H4 (cell line): Measurements from ENCODE around the gene KAZALD1. TPM values are rescaled to one million over a fixed set of nuclear protein-coding genes. Genes with fewer than 3 reads are reported as not detected.
"Not testable (repeated sequence)": the region's sequence is repeated elsewhere in the genome, so short reads cannot be mapped to it uniquely, and the experiment has no call there.

ENCODE experiments used
- DNase-seq: peaks from one replicate; pipeline ENCODE4 v3.0.0-alpha.2; 2015; ENCODE audit warnings: low spot score
- total RNA-seq: library from RNA; depleted of rRNA; stranded (reverse); fragments of >200 nt; shearing (Covaris generic); gene quantifications from 2 replicates; pipeline ENCODE4 v1.2.3, GENCODE V29; 2014

The KAZALD1 gene
- total RNA-seq, 1 experiment from 2014 or later = 10.2 TPM

GRCh38 chr10:101030496-101031127, 31.2 kb upstream of the KAZALD1 start:
- DNase-seq = no peak

DNA sequence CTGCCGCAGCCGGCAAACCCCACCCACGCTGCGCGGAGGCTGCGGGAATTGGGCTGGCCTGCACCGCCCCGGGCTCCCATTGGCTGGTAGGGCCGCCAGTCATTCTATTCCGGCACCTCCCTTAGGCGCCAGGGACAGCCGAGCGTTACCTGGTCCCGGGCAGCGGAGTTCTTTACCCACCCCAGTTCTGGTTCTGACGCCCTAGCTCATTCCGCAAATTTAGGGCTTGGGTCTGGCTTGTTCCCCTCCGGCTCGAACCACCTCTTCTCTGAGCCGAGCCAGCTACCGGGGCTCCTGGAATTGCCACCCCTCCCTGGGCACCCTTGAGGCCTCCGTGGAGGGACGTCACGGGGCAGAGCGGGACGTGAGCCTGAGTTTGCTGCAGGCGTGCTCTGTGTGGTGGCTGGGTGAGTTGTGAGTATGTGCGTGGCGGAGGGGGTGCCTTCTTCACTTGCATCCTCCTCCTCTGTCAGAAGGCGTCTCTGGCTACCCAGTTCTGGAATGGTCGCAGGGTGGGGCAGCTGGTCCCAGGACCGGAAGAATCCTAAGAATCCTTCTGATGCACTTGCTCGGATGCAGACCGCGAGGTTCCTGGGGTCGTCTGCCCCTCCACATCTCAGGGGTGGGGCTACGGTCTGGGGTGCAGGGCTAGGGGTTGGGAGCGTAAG, 30.5 kb upstream of the KAZALD1 start, which contains the start of the genes PDZD7 and SFXN3:
PDZD7 (minus strand) TSS at position 2 of the 668 bp plus-strand sequence. CDS start 910 bp downstream, outside the sequence.
SFXN3 (plus strand) TSS at position 107 of the 668 bp plus-strand sequence. CDS start 3,461 bp downstream, outside the sequence.
- DNase-seq = peak; percentile 77

- peak; percentile 60 for DNase-seq
These were observed 29.8 kb upstream of the KAZALD1 start for GRCh38 chr10:101031796-101032636.

GRCh38 chr10:101032637-101033224, 29.1 kb upstream of the KAZALD1 start:
- peak; percentile 91 for DNase-seq

- no peak for DNase-seq
These were observed 28.5 kb upstream of the KAZALD1 start for GRCh38 chr10:101033276-101033675.

DNA sequence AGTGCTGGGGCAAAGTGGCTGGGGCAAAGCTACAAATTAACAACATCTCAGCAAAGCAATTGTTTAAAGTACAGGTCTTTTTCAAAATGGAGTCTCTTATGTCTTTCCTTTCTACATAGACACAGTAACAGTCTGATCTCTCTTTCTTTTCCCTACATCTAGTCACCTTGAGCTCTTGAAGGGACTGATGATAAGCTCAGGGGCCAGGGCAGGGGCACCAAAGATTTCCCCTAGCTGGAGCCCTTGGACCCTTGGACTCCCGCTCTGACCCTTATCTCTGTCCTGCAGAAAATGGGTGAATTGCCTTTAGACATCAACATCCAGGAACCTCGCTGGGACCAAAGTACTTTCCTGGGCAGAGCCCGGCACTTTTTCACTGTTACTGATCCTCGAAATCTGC, 27.4 kb upstream of the KAZALD1 start:
- not testable (repeated sequence) for DNase-seq

- no peak for DNase-seq
These were observed 26.5 kb upstream of the KAZALD1 start for GRCh38 chr10:101035314-101035713.

GRCh38 chr10:101035916-101036702, 25.7 kb upstream of the KAZALD1 start:
- DNase-seq = no peak

- no peak for DNase-seq
These were observed 25.1 kb upstream of the KAZALD1 start for GRCh38 chr10:101036726-101037125.

DNA sequence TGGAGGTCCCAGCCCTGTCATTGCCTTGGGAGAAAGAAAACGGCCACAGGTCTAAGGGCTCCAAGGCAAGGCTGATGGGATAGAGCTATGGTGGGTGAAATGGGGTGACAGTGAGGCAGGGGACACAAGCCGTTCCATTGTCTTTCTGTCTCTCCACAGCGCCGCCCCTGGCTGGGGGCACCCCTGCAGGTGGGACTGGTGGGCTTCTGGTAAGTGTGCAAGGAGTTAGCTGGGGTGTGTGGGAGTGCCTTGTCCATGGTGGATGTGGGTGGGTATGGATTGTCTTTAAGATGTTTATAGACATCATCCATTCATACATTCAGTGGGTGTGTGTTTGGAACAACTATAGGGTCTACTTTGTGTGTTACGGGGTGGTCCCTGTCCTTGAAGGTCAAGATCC, 23.3 kb upstream of the KAZALD1 start:
- no peak for DNase-seq

DNA sequence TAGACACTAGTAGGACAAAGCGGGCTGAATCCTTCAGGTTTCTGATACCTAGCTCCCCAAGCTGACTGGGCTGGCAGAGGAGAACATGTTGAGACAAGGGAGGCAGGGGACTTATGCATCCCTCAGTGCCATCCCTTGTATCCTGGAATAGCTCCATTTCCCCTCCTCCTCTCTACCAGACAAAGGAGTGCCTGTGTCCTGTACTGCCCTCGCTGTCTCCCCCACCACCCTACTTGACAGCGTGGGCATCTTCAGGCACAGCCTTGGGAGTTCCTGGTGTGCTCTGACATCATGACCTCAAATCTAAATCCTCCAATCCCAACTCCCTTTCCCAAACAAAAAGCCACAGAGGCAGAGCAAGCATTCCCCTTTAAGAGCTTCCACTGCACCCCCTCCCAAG, 21.7 kb upstream of the KAZALD1 start:
- no peak for DNase-seq

- no peak for DNase-seq
These were observed 20.9 kb upstream of the KAZALD1 start for GRCh38 chr10:101040851-101041250.

GRCh38 chr10:101041252-101041761, 20.5 kb upstream of the KAZALD1 start:
- peak; percentile 82 for DNase-seq

DNA sequence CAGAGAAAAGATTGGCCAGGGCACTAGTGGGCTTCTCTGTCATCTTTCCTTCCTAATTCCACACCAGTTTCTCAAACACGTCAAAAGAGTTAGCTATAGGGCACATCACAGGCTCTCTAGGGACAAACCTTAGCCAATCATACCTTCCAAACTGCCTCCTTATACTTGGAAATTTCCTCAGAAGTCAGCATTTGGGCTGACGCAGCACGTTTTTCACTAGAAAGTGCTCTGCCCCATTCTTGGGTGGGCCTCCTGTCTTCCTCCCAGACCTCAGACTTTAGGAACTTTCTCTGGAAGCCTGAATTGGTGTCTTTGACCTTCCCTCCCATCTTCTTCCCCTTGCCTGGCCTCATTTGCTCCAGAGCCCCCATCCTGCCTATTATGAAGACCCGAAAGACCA, 19.7 kb upstream of the KAZALD1 start:
- no peak for DNase-seq

GRCh38 chr10:101042667-101043362, 19.0 kb upstream of the KAZALD1 start:
- DNase-seq = peak; percentile 98

GRCh38 chr10:101043363-101043707, 18.5 kb upstream of the KAZALD1 start:
- no peak for DNase-seq

GRCh38 chr10:101044117-101044516, 17.7 kb upstream of the KAZALD1 start:
- no peak for DNase-seq

- DNase-seq = no peak
These were observed 15.2 kb upstream of the KAZALD1 start for GRCh38 chr10:101046332-101047238.

DNA sequence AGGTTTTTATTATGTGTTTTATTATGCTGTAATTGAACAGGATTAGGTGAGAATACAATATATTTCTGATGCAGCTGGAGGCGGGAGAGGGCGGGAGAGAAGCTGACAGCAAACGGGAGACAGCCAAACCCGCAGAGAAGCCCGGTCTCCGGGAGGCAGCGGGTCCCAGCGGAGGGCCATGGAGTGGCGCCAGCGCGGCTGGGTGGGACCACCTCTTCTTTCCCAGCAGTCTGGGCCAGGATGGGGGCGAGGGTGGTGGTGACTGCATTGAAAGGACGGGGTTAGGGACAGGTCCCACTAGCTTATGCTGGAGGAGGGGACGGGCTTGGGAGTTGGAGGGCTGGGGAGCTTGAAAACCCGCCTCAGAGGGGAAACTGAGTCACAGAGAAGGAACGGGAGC, 14.5 kb upstream of the KAZALD1 start:
- DNase-seq = no peak
